ENCODE data around the gene NELL2.
"Not testable (repeated sequence)": the region's sequence is repeated elsewhere in the genome, so short reads cannot be mapped to it uniquely, and the experiment has no call there.

NELL2 gene

DNA sequence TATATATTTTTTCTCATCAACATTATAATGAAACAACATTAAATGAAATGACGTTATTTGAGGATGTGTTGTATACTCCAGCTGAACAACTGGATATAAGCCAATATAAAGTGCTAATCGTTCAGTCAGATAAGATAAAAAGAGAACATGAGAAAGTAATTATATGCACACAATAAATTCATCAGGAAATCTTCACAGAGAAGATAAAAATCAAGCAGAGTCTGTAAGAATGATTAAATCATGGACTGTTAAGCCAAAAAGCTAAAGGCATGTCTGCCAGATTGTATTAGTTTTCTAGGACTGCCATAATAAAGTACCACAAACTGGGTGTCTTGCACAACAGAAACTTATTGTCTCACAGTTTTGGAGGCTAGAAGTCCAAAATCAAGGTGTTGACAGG lies 178.6 kb downstream of the NELL2 start:
- DNase-seq (ENCODE audit: low read depth in 4 of 4, low spot score in 1 of 4) = no peak

DNA sequence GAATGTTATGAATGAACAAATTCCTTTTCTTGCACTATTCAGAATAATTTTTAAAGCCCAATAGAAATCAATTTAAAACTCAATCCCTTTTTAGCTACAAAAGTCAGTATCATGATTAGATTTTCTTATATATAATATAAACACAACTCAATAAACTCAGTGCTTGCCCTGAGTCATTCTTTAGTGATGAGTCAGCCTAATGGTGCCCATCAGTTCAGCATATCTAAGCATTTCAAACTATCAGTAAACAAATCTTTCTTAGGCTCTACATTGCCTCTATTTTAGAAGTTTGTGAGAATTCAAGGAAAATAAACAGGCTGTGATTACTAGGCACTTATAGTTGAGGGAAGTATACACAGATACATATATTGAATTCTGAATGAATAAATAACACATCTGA lies 179.6 kb downstream of the NELL2 start:
- DNase-seq (ENCODE audit: low read depth in 4 of 4, low spot score in 1 of 4) = no peak

DNA sequence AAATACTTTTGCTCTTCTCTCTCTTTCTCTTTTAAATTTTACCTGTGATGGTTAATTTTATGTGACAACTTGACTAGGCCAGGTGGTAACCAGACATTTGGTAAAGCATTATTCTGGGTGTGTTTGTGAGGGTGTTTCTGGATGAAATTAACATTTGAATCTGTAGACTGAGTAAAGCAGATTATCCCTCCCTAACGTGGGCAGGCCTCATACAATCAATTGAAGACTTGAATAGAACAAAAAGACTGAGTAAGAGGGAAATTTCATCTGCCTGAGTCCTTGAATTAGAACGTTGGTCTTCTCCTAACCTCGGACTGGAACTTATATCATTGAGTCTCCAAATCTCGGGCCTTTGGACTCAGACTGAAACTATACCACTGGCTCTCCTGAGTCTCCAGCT lies 182.1 kb downstream of the NELL2 start:
- no peak for DNase-seq (ENCODE audit: low read depth in 4 of 4, low spot score in 1 of 4)

DNA sequence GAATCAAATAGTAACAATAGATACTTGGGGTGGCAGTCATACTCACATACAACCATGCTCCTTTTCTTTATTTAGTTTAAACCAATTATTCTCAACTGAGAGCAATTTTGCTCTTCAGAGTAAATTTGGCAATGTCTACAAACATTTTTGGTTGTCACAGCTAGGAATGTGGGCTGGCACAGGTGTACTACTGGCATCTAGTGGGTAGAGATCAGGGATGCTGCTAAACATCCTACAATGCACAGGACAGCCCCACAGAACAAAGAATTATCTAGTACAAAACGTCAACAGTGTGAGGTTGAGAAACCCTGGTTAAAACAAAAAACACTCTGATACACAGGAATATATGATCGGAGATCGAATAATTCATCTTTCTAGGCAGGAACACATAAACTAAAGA lies 186.5 kb downstream of the NELL2 start:
- no peak for DNase-seq (ENCODE audit: low read depth in 4 of 4, low spot score in 1 of 4)

DNA sequence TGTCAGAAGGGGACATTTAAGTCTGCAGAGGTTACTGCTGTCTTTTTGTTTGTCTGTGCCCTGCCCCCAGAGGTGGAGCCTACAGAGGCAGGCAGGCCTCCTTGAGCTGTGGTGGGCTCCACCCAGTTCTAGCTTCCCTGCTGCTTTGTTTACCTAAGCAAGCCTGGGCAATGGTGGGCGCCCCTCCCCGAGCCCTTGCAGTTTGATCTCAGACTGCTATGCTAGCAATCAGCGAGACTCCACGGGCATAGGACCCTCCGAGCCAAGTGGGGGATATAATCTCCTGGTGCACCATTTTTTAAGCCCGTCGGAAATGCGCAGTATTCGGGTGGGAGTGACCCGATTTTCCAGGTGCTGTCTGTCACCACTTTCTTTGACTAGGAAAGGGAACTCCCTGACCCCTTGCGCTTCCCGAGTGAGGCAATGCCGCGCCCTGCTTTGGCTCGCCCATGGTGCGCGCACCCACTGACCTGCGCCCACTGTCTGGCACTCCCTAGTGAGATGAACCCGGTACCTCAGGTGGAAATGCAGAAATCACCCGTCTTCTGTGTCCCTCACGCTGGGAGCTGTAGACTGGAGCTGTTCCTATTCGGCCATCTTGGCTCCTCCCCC lies 189.2 kb downstream of the NELL2 start:
- not testable (repeated sequence) for DNase-seq (ENCODE audit: low read depth in 4 of 4, low spot score in 1 of 4)

DNA sequence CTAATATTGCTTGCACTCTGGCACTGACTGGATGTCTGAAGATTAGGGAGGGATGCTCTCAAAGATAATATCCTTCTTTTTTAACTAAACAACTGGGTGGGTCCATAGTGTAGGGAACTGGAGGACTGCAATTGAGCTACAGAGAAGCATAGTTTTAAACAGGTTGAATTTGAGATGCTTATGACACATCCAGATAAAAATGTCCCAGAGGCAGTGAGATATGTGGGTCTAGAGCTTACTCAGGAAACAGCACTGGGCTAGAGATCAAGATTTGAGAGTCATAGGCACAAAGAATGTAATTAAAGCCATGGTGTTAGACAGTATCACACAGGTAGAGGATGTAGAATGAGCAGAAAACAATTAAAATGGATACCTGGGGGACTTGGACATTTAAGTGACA lies 198.4 kb downstream of the NELL2 start:
- DNase-seq (ENCODE audit: low read depth in 4 of 4, low spot score in 1 of 4) = no peak

DNA sequence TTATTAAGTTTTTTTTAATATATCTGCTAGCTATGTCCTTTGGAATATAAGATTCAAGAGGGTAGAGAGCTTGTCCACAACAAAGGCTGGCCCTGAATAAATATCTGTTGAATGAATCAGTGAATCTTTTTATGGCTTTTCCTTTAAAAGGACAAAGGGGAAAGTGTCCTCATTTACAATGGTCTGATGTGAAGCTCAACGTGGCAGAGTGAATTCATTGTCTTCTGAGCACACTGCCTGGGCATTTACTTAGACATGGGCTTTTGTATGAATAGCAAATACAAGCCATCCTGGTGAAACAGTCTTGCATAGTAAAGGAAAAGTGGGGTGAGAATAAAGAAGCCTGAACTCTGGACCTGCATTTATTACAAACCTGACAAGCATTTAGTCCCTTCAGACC lies 201.2 kb downstream of the NELL2 start:
- no peak for DNase-seq (ENCODE audit: low read depth in 4 of 4, low spot score in 1 of 4)

DNA sequence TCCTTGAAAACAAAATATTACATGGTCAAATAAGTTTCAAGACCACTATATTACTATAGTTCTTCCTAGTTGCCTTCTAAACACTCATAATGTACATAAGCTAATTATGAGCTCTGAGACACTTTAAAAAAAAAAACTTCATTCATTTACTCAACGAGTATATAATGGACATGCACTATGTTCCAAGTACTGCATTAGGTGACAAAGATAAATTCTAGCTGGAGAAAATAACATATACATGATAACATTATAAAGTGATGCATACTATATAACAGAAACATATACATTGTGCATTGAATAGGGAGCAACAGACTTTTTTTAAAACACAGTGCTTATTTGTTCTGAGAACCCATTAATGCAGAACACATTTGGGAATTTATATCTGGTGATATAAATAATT lies 202.3 kb downstream of the NELL2 start:
- DNase-seq (ENCODE audit: low read depth in 4 of 4, low spot score in 1 of 4) = no peak

DNA sequence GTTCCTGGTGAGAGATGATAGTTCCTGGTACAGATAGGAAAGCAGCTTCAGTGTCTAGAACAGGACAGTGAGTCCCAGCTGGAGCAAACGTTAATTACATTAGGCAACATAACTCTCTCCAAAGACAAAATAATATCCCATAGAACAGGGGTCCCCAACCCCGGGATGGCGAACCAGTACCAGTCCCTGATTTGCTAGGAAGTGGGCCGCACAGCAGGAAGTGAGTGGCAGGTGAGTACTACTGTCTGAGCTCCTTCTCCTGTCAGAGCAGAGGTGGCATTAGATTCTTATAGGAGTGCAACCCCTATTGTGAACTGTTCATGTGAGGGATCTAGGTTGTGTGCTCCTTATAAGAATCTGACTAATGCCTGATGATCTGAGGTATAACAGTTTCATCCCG lies 204.1 kb downstream of the NELL2 start:
- DNase-seq (ENCODE audit: low read depth in 4 of 4, low spot score in 1 of 4) = no peak

DNA sequence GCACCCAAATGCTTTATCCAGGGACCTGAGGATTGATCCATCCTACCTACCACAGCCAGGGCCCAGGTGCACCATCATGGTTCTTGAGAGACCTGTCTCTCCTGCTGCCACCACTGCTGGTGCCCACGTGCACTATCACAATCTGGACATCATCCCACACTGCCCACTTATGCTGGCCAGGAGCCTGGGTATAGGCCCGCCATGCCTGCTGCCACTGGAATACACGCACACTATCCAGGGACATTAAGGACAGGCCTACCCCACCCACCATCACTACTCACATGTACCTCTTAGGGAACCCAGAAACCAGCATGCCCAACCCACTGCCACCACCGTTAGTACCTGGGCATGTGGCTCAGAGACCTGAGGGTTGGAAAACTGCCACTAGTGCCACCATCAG lies 207.7 kb downstream of the NELL2 start:
- DNase-seq (ENCODE audit: low read depth in 4 of 4, low spot score in 1 of 4) = no peak

DNA sequence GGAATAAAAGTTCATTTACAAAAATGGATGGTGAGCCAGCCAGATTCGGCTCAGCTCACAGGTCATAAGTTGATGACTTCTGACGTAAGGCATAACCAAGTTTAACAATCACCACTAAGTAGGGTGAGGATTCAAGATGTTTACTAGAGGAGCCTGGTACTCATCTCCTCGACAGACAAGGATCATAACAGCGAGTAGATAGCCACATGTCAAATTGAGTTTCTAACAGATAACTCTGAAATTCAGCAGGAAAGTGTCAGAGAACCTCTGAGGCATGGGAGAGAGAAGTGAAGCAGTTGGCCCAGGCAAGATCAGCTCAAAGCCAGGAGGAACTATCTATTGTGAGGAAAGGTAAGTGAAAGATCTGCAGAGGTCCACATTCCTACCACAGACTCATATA lies 208.7 kb downstream of the NELL2 start:
- no peak for DNase-seq (ENCODE audit: low read depth in 4 of 4, low spot score in 1 of 4)

DNA sequence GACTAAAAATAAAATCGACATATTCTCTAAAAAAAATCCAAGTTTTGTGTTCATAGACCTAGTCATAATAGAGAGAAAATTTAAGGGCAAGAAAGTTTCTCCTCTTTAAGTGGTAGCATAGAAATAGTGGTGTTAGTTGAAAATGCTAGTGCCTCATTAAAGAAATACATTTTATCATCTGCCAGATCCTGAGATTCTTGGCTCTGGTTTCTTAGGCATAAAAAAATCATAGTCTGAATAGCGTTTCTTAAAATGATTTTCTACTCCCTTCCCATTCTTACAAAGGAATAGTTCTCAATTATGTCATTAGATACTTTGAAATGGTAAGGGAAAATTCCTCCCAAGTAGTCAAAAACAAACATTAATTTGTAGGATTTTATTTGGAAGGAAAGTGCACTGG lies 212.8 kb downstream of the NELL2 start:
- no peak for DNase-seq (ENCODE audit: low read depth in 4 of 4, low spot score in 1 of 4)

DNA sequence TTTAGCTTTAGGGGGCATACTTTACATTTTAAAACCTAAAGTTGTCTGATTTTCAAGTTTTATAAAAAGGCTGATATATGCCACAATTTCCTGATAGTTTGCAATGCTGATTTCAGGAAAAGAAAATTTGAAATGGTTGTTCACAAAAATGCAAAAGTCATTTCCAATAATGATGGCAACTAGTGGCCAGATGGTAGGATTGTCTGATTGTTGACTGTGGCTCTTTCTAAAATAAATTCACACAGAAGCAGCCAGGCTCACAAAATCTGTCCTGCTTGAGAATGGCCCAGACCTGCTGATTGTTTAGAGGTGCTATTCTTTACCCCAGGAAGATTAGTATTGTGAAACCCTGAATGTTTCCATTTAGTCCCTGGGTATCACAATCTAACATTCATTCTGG lies 220.3 kb downstream of the NELL2 start:
- no peak for DNase-seq (ENCODE audit: low read depth in 4 of 4, low spot score in 1 of 4)

DNA sequence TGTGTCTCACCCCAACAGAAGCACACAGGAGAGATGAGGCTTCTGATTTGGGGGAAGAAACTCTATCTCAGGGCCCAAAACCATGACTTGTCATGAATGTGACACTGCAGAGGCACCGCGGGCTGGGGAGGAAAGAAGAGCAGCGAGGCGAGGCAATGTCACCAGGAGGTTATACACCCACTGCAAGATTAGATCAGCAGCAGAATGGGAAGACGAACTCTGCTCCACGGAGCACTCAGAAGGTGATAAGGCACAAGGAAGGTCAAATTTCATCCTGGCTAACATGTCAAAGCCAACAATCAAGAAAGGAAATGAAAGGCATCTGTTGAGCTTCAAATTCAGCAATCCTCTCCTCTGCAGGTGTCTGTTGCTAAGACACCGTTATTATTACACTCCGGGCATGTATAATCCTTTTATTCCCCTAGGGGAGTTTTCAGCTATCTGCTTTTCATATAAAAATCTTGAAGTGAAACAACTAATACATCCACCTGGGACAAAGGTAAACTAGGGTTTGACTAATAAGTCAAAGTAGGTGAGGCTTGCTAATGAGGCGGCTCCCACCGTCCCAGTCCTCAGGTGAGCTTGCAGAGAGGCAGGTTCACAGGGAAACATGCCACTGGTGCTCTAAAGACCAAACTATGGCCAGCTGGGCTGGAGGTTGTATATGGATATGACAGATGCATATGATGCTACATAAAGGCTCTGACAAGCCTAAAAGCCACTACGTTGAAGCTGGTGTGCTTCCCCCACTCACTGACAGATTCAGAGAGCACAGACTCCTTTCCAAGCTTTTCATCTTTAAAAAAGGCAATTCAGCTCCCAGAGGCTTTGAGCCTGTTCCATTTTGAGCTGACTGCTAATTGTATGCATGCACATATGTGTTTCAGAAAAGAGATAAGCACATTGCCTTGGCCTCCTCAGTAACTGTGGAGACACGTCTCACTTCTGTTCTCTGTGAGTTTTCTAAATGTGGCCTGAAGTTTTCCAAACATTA lies 221.2 kb downstream of the NELL2 start:
- DNase-seq (ENCODE audit: low read depth in 4 of 4, low spot score in 1 of 4) = no peak

DNA sequence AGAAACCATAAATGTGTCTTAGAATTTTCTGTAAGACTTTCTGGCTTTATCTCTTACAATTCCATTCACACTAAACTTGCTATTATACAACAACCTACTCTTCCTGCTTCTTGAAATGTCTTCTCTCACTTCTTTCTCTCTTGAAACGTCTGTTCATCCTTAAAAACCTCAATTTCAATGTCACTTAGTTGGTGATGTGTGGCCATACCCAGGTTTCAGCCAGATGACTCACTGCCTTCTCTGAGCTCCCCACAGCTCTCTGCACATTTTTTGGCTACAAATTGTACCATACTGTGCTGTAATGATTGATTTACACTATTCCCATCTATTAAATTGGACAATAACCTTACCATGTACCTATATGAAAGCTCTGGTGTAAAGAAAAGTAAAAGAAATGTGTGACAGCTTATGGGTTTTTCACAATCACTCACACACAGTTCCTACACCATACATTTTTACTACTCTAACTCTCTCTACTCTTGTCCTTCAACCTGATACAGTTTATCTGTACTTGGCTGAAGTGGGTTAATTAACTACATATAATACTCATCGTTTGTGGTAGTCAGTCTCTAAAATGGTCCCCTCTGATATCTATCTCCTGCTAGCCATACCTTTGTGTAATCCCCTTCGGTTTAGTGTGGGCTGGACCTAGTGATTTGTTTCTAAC lies 222.1 kb downstream of the NELL2 start:
- no peak for DNase-seq (ENCODE audit: low read depth in 4 of 4, low spot score in 1 of 4)

DNA sequence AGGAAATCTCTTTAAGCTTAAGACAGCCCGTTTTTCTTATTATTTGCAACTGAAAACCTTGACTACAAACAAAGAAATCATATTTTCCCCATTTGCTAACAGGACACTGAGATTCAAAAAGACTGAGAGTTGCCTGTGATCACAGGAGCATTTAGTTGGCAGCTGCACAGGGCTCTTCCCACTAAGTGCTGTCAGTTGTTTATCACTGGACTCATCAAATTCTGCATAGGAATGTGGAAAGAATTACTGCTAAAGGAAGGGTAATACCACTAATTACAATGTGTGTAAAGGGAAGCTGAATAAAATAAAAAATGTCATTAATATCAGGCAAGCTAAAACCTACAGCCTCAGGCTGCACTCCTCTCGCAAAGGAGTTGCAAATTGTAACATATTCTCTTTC lies 226.4 kb downstream of the NELL2 start:
- no peak for DNase-seq (ENCODE audit: low read depth in 4 of 4, low spot score in 1 of 4)

DNA sequence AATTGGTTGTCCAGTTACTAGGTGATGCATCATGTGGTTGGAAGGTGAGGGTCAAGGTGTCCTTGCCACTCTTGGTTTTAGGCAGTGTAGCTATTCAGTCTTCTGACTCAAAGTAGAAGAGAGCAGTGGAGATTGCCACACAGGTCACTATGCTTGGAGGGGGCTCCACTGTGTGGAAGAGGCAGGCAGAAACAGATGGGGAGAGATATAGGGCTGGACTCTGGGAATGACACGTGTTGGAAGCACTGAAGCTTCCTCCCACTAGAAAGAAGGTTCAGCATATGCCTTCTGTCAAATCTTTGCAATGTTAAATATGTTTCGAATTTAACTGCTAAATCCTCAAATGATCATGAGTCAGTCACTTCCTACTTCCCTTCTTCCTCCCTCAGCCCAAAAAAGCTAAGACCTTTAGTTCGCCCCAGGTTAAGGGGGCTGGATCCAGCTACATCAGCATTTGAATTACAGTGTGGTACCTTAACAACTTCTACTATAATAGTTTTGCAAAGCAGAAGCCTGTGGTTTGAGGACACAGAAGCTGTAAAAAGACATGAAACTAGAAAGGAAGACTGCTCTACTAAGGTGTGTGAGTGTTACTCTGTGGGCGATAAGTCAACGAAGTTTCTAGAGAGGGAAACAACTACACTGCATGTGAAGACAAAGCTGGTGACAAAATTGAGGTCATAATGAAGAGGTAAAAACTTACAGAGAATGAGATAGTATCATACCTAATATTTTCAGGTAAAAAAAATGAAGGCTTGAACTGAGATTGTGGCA lies 228.0 kb downstream of the NELL2 start:
- no peak for DNase-seq (ENCODE audit: low read depth in 4 of 4, low spot score in 1 of 4)

DNA sequence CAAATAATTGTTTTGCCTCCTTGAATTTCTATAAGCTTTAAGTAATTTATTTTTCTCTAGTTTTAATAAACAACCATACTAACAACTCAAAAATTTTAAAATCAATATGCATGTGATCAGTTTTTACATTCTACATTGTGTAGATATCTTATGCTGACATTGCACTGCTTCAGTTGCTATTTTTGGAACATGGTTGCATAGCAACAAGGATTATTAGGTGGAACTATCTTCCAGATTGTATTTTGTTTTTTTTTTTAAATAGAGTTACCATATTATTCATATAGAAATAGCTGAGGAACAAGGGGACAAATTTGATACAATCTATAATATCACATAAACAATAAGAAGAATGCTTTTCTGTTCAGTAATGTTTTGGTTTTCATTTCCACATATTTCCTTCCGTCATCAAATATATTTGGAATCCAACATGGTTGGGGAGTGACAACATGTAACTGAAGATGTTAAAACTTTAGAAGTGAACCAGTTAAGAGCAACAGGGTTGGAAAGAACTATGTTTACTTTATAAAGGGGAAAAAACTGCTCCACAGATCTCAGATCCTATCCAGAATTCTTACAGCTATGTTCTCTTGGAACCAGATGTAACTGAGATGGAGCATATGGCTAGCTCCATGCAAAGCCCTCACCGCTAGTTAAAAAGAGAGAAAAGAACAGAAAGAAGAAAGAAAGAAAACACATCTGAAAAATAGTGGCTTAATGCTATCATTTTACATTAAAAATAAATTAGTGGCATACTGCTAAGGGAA lies 235.5 kb downstream of the NELL2 start:
- DNase-seq (ENCODE audit: low read depth in 4 of 4, low spot score in 1 of 4) = no peak

DNA sequence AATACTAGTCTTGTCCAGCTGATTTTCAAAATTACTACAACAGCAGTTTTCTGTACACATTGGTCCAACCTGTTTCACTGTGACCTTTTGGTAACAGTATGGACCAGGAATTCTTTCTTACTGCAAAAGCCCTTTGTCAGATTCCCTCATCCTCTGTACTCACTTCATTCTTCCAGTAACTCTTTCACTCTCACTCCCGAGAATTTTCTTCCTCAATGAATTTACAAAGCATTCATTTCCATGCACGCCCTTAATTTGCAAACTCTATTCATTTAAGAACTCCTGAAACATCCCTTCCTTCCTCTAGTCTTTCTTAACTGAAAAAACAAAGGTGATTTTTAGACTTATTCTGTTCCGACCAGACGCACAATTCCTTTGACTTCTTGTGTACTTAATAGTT lies 238.2 kb downstream of the NELL2 start:
- no peak for DNase-seq (ENCODE audit: low read depth in 4 of 4, low spot score in 1 of 4)

DNA sequence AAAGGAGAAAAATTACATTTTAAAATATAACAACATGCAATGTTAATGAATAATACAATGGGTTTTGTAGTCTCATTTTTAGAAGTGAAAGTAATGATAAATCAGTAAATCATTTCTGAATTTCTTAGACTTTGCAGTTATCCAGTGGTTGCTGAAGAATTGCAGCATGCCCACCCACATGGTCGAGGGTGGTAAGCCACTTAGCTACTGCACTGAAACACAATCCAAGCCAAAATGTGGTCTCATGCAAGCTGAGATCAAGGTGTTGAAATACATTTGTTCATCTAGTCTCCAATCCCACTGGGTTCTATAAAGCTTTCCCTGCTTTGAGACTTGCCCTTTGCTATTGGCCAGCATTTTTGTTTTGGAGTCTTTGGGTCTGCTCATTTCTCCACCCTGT lies 247.9 kb downstream of the NELL2 start:
- DNase-seq (ENCODE audit: low read depth in 4 of 4, low spot score in 1 of 4) = no peak
